BE2C (cell line): ENCODE results near the gene OMP.
"Not testable (repeated sequence)": the region's sequence is repeated elsewhere in the genome, so short reads cannot be mapped to it uniquely, and the experiment has no call there.

Experiments used
- DNase-seq: peaks from one replicate; pipeline ENCODE4 v3.0.0-alpha.2; 2020
- H3K27me3 ChIP-seq: fragments of 250-450 bp; sonication (Bioruptor Pico); 2 replicates; pipeline ENCODE4 v1.5.1; 2020; ENCODE audit warnings: mild to moderate bottlenecking
- H3K36me3 ChIP-seq: fragments of 250-450 bp; sonication (Bioruptor Pico); 2 replicates; pipeline ENCODE4 v1.5.1; 2020; ENCODE audit warnings: mild to moderate bottlenecking
- H3K4me1 ChIP-seq: fragments of 250-450 bp; sonication (Bioruptor Pico); 2 replicates; pipeline ENCODE4 v1.5.1; 2020
- H3K4me3 ChIP-seq: 2 replicates; pipeline ENCODE4 v1.5.1; 2011; ENCODE audit warnings: low read depth, low read length
- H3K9me3 ChIP-seq: fragments of 250-450 bp; sonication (Bioruptor Pico); 2 replicates; pipeline ENCODE4 v1.5.1; 2020
- CTCF ChIP-seq: IDR thresholded peaks from 2 replicates; pipeline ENCODE4 v1.5.1; 2012; ENCODE audit warnings: mild to moderate bottlenecking, low read depth, low read length

Gene OMP

GRCh38 chr11:77056814-77057402, 45.7 kb upstream of the OMP start:
- TF ChIP-seq CTCF: no peak
- no peak for DNase-seq
- H3K4me1 ChIP-seq: no peaks in the 10 kb centered on the region
- H3K9me3 ChIP-seq: peaks cover 5% of the 10 kb centered on the region
- H3K4me3 ChIP-seq: no peak overlapping the region
- no peaks in the 10 kb centered on the region for H3K27me3 ChIP-seq
- no peaks in the 10 kb centered on the region for H3K36me3 ChIP-seq

GRCh38 chr11:77057938-77058474, 44.6 kb upstream of the OMP start:
- H3K36me3 ChIP-seq: no peaks in the 10 kb centered on the region
- no peak for DNase-seq
- peaks cover 5% of the 10 kb centered on the region for H3K9me3 ChIP-seq
- H3K4me1 ChIP-seq: no peaks in the 10 kb centered on the region
- TF ChIP-seq CTCF: no peak
- no peaks in the 10 kb centered on the region for H3K27me3 ChIP-seq
- H3K4me3 ChIP-seq: no peak overlapping the region

- no peak for DNase-seq
- H3K9me3 ChIP-seq: peaks cover 5% of the 10 kb centered on the region
- no peaks in the 10 kb centered on the region for H3K27me3 ChIP-seq
- H3K36me3 ChIP-seq: no peaks in the 10 kb centered on the region
- H3K4me1 ChIP-seq: no peaks in the 10 kb centered on the region
- no peak overlapping the region for H3K4me3 ChIP-seq
- no peak for TF ChIP-seq CTCF
Observed at GRCh38 chr11:77058900-77059299, 43.7 kb upstream of the OMP start.

GRCh38 chr11:77059806-77060205, 42.8 kb upstream of the OMP start:
- Histone ChIP-seq H3K4me1 (no peaks in the 10 kb centered on the region), H3K36me3 (no peaks in the 10 kb centered on the region), H3K9me3 (peaks cover 5% of the 10 kb centered on the region), H3K4me3 (no peak overlapping the region), H3K27me3 (no peaks in the 10 kb centered on the region)
- TF ChIP-seq CTCF: no peak
- no peak for DNase-seq

GRCh38 chr11:77060234-77060633, 42.4 kb upstream of the OMP start:
- H3K27me3 ChIP-seq: no peaks in the 10 kb centered on the region
- H3K4me3 ChIP-seq: no peak overlapping the region
- TF ChIP-seq CTCF: no peak
- H3K9me3 ChIP-seq: peaks cover 5% of the 10 kb centered on the region
- no peaks in the 10 kb centered on the region for H3K4me1 ChIP-seq
- no peaks in the 10 kb centered on the region for H3K36me3 ChIP-seq
- no peak for DNase-seq

- not testable (repeated sequence) for H3K4me3 ChIP-seq, H3K36me3 ChIP-seq, H3K27me3 ChIP-seq, DNase-seq, H3K4me1 ChIP-seq, H3K9me3 ChIP-seq
Observed at GRCh38 chr11:77061258-77061657, 41.4 kb upstream of the OMP start.
